ENCODE data around the gene LXN.
"Not testable (repeated sequence)": the region's sequence is repeated elsewhere in the genome, so short reads cannot be mapped to it uniquely, and the experiment has no call there.

Gene LXN

DNA sequence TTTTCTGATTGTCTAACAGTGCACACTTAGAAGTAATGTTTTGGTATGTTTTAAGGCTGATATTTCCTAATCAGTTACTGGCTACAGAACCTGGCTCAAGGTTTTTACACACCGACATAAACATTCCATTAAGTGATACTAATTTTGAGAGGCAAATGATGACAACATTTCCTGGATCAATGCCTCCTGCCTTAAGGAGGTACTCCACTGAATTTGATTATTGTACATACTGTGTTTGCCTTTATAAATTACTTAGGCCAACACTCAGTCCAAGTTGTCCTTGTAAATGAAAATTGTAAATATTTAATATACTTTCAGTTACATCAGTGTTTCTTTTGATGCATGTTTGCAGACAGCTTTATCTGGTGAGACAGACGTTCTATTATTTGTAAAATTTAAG, 24.2 kb upstream of the LXN start:
- no peak for TF ChIP-seq POLR2A (IDR thresholded peaks at IDR 0.05; ENCODE audit: low read length)
- no peak for TF ChIP-seq GATA1 (IDR thresholded peaks at IDR 0.05; ENCODE audit: low read depth, low read length)
- DNase-seq: no peak

GRCh38 chr3:158693866-158694456, 21.5 kb upstream of the LXN start:
- not testable (repeated sequence) for DNase-seq

DNA sequence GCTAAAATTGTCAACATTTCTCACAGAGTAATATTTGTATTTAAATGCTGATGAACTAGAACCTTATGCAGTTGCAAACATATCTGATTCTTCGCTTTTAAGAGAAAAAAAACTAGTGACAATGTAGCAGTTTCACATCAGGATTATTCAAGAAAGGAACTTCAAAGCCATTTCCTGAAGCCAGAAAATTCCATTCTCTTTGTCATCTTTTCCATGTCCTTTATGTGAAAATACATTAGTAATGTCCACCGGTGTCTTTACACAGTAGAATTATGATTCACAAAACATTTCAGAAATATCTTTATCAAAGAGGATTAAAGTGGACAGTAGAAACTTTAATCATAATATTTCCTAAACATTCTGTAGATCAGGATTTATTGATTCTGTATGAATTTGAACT, 12.7 kb upstream of the LXN start:
- no peak for DNase-seq
- TF ChIP-seq POLR2A (IDR thresholded peaks at IDR 0.05; ENCODE audit: low read length) (no peak), GATA1 (IDR thresholded peaks at IDR 0.05; ENCODE audit: low read depth, low read length) (no peak)

DNA sequence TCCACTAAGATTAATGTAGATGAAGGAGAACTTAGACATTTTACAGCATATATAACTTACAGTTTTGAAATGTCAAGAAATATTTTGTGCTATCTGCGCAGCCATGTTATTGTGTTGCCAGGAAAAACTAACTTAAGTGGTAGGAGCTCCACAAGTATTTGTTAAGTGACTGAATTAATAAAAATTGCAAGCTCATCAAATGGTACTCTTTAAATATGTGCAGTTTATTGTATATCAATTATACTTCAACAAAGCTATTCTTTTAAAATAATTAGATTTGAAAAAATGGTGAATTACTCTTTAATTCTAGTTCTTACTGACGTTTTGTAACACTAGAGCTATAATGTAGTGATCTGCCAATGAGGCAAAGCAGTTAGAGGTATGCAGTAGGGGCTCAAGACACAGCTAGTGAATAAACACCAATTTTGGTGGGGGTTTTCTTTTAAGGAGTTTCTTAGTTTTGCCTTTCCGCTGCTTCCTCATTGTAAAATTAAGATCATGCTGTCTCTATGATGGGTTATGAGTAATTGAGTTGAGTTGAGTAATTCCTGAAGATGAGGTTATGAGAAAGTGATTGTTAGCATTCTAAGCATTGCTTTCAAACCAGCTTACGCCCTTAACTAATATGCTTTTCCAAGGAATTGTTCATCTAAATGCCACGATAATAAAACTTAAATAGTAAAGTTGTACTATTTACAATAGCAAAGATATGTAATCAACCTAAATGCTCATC, 10.9 kb upstream of the LXN start:
- TF ChIP-seq POLR2A (IDR thresholded peaks at IDR 0.05; ENCODE audit: low read length): no peak
- TF ChIP-seq GATA1 (IDR thresholded peaks at IDR 0.05; ENCODE audit: low read depth, low read length): no peak
- no peak for DNase-seq

- no peak for DNase-seq
- TF ChIP-seq GATA1 (IDR thresholded peaks at IDR 0.05; ENCODE audit: low read depth, low read length) (no peak), POLR2A (IDR thresholded peaks at IDR 0.05; ENCODE audit: low read length) (no peak)
Measured at GRCh38 chr3:158680861-158681260, 8.4 kb upstream of the LXN start.

DNA sequence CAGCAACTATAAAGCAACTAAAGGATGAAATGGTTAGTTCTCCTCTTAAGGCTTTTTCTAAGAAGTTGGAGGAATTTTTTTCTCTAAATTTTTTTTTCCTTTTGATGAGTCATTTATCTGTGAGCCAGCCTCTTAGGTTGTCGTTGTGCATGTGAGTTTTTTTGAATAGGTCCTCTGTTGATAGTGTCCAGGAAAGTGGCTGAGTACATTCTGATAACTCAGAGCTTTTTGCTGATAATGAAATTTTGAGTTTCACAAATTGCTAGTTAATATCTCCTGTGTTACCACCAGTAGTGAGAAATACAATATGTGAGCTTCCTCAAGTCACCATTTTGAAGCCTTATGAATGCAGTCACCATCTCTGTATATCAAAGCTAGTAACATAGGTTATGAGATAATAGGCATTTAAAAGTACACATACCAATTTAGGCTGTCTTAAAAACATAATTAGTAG, 7.1 kb upstream of the LXN start:
- TF ChIP-seq GATA1 (IDR thresholded peaks at IDR 0.05; ENCODE audit: low read depth, low read length): peak; percentile 49
- peak; percentile 68 for TF ChIP-seq POLR2A (IDR thresholded peaks at IDR 0.05; ENCODE audit: low read length)
- DNase-seq: peak; percentile 87 to 96

DNA sequence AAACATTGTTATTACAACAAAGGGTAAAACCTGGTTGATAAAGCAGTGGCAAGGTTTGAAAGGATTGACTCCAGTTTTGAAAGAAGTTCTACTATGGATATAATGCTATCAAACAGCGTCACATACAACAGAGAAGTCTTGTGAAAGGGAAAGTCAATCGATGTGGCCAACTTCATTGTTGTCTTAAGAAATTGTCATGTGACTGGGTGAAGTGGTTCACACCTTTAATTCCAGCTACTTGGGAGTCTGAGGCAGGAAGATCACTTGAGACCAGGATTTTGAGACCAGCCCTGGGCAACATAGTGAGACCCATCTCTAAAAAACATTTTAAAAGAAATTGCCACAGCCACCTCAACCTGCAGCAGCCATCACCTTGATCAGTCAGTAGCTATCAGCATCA, 6.2 kb upstream of the LXN start:
- no peak for TF ChIP-seq POLR2A (IDR thresholded peaks at IDR 0.05; ENCODE audit: low read length)
- no peak for TF ChIP-seq GATA1 (IDR thresholded peaks at IDR 0.05; ENCODE audit: low read depth, low read length)
- DNase-seq: no peak

DNA sequence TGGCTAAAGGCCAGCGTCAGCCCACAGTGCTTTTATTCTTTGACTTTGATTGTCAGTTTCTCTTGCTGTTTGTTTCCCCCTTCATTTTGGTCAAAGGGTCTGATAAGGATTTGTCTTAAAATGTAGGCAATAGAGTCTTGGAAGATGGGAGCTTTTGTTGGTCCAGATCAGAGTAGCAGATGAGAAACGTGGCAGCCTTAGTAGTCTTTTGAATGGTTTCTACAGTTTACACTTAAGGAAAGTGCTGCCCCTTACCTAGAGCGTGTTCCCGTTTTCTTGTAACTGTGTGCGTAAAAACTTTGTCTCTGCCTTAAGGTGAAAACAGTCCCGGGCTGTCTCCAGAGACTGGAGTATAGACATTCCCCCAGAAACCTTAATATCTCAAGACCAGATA, 630 bp downstream of the LXN start:
- DNase-seq: peak; percentile 43 to 61
- TF ChIP-seq GATA1 (IDR thresholded peaks at IDR 0.05; ENCODE audit: low read depth, low read length) (no peak), POLR2A (IDR thresholded peaks at IDR 0.05; ENCODE audit: low read length) (no peak)

DNA sequence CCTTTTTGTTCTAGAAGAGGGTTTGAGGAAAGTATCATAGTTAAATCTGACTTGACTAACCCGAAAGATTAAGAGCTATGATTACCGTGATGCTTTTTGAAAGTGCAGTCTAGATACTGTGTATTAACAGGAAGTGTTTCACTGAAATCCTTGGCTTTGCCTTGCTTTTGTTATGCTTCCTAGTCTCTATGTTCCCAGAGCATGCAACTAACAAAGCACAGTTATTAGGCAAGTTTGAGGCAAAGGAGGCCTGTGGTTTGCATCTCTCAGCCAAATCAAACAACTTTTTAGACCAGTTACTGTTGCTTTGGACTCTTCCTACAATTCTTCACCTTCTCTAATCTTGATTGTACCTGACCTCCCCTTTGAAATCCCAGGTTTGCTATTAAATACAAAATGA, 3.9 kb downstream of the LXN start:
- DNase-seq: no peak
- TF ChIP-seq POLR2A (IDR thresholded peaks at IDR 0.05; ENCODE audit: low read length) (peak; percentile 41), GATA1 (IDR thresholded peaks at IDR 0.05; ENCODE audit: low read depth, low read length) (no peak)

DNA sequence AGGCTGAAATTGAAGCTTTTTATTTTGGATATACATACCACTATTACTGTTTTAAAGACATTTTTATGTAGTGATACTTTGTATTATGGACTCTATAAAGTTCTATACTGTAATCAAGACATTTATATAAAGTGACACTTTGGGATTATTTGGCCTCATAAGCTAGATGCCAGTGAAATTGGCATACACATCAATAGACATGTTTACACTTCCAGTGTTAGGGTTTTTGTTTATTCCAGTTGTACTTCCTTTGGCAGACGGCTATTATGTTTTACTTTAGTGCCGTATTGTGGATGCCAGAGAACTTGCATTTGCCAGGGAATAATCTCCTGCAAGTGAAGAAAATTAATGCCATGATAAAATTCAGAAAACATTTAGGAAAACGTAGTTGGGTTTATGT, 6.0 kb downstream of the LXN start:
- DNase-seq: no peak
- no peak for TF ChIP-seq GATA1 (IDR thresholded peaks at IDR 0.05; ENCODE audit: low read depth, low read length)
- no peak for TF ChIP-seq POLR2A (IDR thresholded peaks at IDR 0.05; ENCODE audit: low read length)

DNA sequence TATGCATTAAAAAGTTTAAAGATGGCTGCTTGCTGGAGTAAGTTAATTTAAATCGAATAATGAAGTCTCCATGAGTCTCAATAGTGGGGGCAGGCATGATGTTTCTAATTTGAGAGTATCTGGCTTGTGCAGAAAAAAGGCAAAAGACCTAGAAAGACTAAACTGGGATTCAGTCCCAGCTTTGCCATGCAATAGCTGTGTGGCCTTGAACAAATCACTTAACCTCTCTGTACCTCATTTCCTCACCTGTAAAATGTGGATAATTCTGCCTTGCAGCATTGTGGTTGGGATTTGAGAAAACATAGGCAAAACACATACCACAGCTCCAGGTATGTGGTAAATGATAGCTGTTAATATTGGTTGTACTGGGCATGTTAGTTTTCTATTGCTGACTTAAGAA, 8.6 kb downstream of the LXN start:
- peak; percentile 66 for TF ChIP-seq POLR2A (IDR thresholded peaks at IDR 0.05; ENCODE audit: low read length)
- no peak for TF ChIP-seq GATA1 (IDR thresholded peaks at IDR 0.05; ENCODE audit: low read depth, low read length)
- no peak for DNase-seq

DNA sequence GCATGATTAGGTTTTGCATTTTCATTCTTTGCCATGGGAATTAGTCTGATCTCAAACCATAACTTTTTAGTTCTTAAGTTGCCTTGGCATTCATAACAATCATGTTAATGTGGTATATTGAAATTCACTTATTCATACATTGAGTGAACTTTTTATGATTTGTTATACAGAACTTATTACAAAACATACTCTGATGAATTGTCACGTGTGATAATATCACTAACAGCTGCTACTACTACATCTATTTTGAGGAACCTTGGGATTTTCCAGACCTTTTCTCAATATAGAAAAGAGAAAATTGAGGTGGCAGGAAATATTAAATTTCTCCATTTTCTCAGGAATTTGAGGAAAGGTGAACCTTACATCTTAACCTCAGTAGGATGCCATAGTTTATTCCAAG, 9.2 kb downstream of the LXN start:
- no peak for TF ChIP-seq GATA1 (IDR thresholded peaks at IDR 0.05; ENCODE audit: low read depth, low read length)
- TF ChIP-seq POLR2A (IDR thresholded peaks at IDR 0.05; ENCODE audit: low read length): no peak
- no peak for DNase-seq

- DNase-seq: no peak
Measured at GRCh38 chr3:158660711-158661110, 11.7 kb downstream of the LXN start.

DNA sequence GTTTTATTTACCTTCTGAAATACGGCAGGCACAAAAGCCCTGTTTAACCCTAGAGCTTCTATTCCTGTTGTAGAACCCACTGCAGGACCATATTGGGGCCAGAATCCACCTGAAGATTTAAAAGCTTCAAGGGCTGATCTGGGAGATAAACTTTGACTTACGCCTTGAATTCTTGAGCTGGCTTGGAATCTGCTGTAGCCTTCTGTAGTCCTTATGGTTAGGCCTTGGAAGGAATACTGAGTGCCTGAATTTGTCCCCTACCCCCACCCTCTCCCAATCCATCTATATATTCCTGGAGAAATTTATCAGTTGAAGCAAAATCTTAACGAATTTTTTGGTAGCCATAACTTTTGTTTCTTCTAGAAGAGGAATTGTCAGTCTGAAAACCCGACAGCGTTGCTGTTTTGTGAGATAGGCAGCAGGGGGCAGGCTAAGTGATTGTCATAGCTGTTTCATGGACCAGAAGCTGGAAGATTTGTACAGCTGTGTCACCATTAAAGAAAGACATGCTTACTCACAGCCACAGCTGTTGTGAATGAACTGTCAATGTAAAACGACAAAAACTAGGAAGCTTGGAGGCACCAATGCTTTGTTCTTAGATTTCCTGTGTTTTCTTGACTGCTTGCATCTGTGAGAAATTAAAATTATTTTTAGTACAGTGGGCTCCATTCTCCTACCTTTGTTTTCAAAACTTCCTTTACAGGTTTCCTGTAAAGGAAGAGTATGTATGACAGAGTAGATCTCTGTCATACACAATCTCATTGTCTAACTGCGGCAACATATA, 12.8 kb downstream of the LXN start:
- peak; percentile 80 to 86 for DNase-seq
- TF ChIP-seq GATA1 (IDR thresholded peaks at IDR 0.05; ENCODE audit: low read depth, low read length) (no peak), POLR2A (IDR thresholded peaks at IDR 0.05; ENCODE audit: low read length) (no peak)

More at GRCh38 chr3:158660711-158661110, 11.7 kb downstream of the LXN start:
- TF ChIP-seq GATA1 (IDR thresholded peaks at IDR 0.05; ENCODE audit: low read depth, low read length) (no peak), POLR2A (IDR thresholded peaks at IDR 0.05; ENCODE audit: low read length) (no peak)
